SK-N-SH treated with all-trans-retinoic acid at 6 μM for 48 hours (cell line): Measurements from ENCODE around the gene EML4.
"Not testable (repeated sequence)": the region's sequence is repeated elsewhere in the genome, so short reads cannot be mapped to it uniquely, and the experiment has no call there.

Source experiments
- ATAC-seq: fragments of 200-7000 bp; cut with Tn5 transposase; 3 replicates; pipeline ENCODE4 v1.9.1; 2020; ENCODE audit warnings: mild to moderate bottlenecking, moderate library complexity
- ARNTL ChIP-seq: fragments of 450-650 bp; formaldehyde crosslinking; IDR thresholded peaks from 2 replicates; pipeline ENCODE4 v1.5.0; 2020; ENCODE audit warnings: low read depth, mild to moderate bottlenecking, moderate library complexity, borderline replicate concordance
- BACH2 ChIP-seq: fragments of 250-450 bp; sonication (Bioruptor Pico); IDR thresholded peaks from 2 replicates; pipeline ENCODE4 v1.9.0; 2021; ENCODE audit warnings: mild to moderate bottlenecking, borderline replicate concordance
- CREB5 ChIP-seq: fragments of 250-450 bp; sonication (Bioruptor Pico); IDR thresholded peaks from 2 replicates; pipeline ENCODE4 v1.5.1; 2020; ENCODE audit warnings: low read depth, mild to moderate bottlenecking, moderate library complexity
- CSRNP3 ChIP-seq: fragments of 250-450 bp; sonication (Bioruptor Pico); IDR thresholded peaks from 2 replicates; pipeline ENCODE4 v1.5.1; 2021; ENCODE audit warnings: mild to moderate bottlenecking, moderate library complexity
- ESRRG ChIP-seq: fragments of 250-450 bp; sonication (Bioruptor Pico); IDR thresholded peaks from 2 replicates; pipeline ENCODE4 v1.6.1; 2021; ENCODE audit warnings: mild to moderate bottlenecking
- ISL1 ChIP-seq: fragments of 250-450 bp; sonication (Bioruptor Pico); IDR thresholded peaks from 2 replicates; pipeline ENCODE4 v2.1.2; 2022; ENCODE audit warnings: mild to moderate bottlenecking, moderate library complexity
- OSR1 ChIP-seq: fragments of 250-450 bp; sonication (Bioruptor Pico); IDR thresholded peaks from 2 replicates; pipeline ENCODE4 v1.8.0; 2022; ENCODE audit warnings: moderate library complexity, mild to moderate bottlenecking, inconsistent platforms
- PATZ1 ChIP-seq: fragments of 250-450 bp; sonication (Bioruptor Pico); IDR thresholded peaks from 2 replicates; pipeline ENCODE4 v1.8.0; 2020; ENCODE audit warnings: mild to moderate bottlenecking, moderate library complexity, borderline replicate concordance
- POU6F1 ChIP-seq: fragments of 250-450 bp; sonication (Bioruptor Pico); IDR thresholded peaks from 2 replicates; pipeline ENCODE4 v1.8.0; 2021; ENCODE audit warnings: low read depth, mild to moderate bottlenecking, moderate library complexity, borderline replicate concordance
- RARB ChIP-seq: fragments of 250-450 bp; sonication (Bioruptor Pico); IDR thresholded peaks from 2 replicates; pipeline ENCODE4 v1.8.0; 2021; ENCODE audit warnings: mild to moderate bottlenecking, moderate library complexity
- TCF4 ChIP-seq: fragments of 250-450 bp; sonication (Bioruptor Pico); IDR thresholded peaks from 2 replicates; pipeline ENCODE4 v1.8.0; 2021; ENCODE audit warnings: mild to moderate bottlenecking, moderate library complexity, borderline replicate concordance
- TOX ChIP-seq: fragments of 250-450 bp; sonication (Bioruptor Pico); IDR thresholded peaks from 2 replicates; pipeline ENCODE4 v1.8.0; 2021; ENCODE audit warnings: mild to moderate bottlenecking, moderate library complexity, borderline replicate concordance
- TSHZ2 ChIP-seq: fragments of 250-450 bp; sonication (Bioruptor Pico); IDR thresholded peaks from 2 replicates; pipeline ENCODE4 v1.5.0; 2020; ENCODE audit warnings: mild to moderate bottlenecking, moderate library complexity
- ZC3H10 ChIP-seq: fragments of 250-450 bp; sonication (Bioruptor Pico); IDR thresholded peaks from 2 replicates; pipeline ENCODE4 v1.5.1; 2021; ENCODE audit warnings: mild to moderate bottlenecking, moderate library complexity
- ZNF565 ChIP-seq: fragments of 450-650 bp; formaldehyde crosslinking; conservative IDR thresholded peaks from 2 replicates; pipeline ENCODE4 v1.5.0; 2020; ENCODE audit warnings: low read depth, mild to moderate bottlenecking, moderate library complexity

The EML4 gene

GRCh38 chr2:42132966-42133641, 36.0 kb upstream of the EML4 start (continued):
- TF ChIP-seq CREB5 (CRISPR knock-in tag) (no peak; the same call in none of the 2 replicates), BACH2 (CRISPR knock-in tag) (0 out of 2 replicates have a peak, but pooled peaks have one; percentile 6), ESRRG (CRISPR knock-in tag) (peak; percentile 70; the same call in 1 of the 2 replicates), RARB (no peak), ZC3H10 (CRISPR knock-in tag) (no peak), OSR1 (CRISPR knock-in tag) (no peak), POU6F1 (CRISPR knock-in tag) (no peak), ISL1 (CRISPR knock-in tag) (peak; percentile 61; the same call in 1 of the 2 replicates), ARNTL (CRISPR knock-in tag) (no peak), PATZ1 (CRISPR knock-in tag) (no peak), TOX (no peak)
- TF ChIP-seq, all 23 proteins: peak for 10

- peak; percentile 0 for ATAC-seq
- TF ChIP-seq CSRNP3 (CRISPR knock-in tag) (no peak), TOX (no peak), CREB5 (CRISPR knock-in tag) (no peak), ESRRG (CRISPR knock-in tag) (no peak), ZNF565 (no peak)
These were observed 35.4 kb upstream of the EML4 start for GRCh38 chr2:42133771-42134195.

GRCh38 chr2:42134401-42134932, 34.7 kb upstream of the EML4 start:
- ATAC-seq = not testable (repeated sequence)

GRCh38 chr2:42135381-42136312, 33.5 kb upstream of the EML4 start:
- no peak for ATAC-seq
- TF ChIP-seq OSR1 (CRISPR knock-in tag) (no peak), ISL1 (CRISPR knock-in tag) (peak; percentile 65), TSHZ2 (CRISPR knock-in tag) (peak; percentile 86), ESRRG (CRISPR knock-in tag) (0 out of 2 replicates have a peak, but pooled peaks have one; percentile 77), ZNF565 (no peak), TCF4 (CRISPR knock-in tag) (no peak)
